Measurements from ENCODE around the gene ACSS1.
A peak's percentile ranks its signal among the peaks of the same experiment; 100 is the strongest.

The ACSS1 gene

GRCh38 chr20:25046181-25046641, 11.7 kb downstream of the ACSS1 start:
- no peak for DNase-seq

DNA sequence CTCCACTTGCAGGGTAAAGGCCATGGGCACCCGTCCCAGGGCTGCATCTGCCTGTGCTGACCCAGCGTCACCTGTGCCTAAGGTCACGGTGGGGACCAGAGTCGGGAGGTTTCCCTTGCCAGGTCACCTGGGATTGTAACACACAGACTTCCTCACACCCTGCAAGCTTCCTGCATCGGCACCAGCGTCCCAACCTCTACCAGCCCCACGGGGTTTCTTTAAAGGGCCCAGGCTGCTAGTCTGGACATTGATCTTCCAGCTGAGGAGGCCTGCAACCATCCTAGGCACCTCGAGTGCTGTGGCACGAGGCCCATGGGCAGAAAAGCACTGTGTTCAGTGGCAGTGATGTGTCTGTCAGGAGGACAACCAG, 12.6 kb downstream of the ACSS1 start:
- DNase-seq: no peak

DNA sequence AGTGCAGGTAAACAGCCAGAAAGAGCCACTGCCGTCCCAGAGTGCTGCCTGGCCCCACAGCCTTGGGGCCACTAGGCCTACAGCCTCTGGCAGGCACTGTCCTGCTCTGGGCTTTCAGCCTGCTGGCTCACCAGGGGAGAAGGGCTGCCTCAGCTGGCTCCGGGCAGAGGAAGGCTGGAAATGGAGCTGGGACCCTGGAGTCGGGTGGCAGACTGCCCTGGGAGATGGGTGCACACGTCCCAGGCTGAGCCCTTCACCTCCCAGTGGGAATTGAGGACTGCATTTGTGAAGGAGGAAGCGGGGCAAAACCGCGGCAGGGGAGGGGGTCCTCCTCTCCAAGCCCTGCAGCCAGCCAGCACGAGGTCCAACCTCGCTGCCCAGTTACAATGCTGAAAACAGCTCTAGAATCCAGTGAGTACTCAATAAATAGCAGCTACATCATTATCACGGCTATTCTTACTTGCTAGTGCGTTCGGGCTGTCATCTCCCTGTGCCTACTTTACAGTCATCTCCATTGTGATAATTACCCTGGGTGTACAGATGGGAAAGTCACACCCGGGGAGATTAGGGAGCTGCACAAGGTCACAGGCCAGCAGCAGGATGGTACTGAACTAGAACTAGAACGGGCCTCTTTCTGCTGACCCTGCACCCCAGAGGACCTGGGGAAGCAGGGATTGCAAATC, 13.1 kb downstream of the ACSS1 start:
- peak; percentile 69 for DNase-seq

DNA sequence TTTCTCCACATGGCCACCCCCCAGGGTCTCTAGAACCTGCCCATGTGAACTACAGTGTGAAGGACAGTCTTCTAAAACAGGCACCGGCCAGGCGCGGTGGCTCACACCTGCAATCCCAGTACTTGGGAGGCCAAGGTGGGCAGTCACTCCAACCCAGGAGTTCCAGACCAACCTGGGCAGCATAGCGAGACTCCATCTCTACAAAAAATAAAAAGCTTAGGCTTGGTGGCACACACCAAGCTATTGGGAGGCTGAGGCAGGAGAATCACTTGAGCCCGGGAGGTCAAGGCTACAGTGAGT, 13.7 kb downstream of the ACSS1 start:
- DNase-seq: no peak

GRCh38 chr20:25043499-25044260, 14.3 kb downstream of the ACSS1 start:
- DNase-seq: no peak

GRCh38 chr20:25042531-25043498, 15.1 kb downstream of the ACSS1 start:
- DNase-seq: peak; percentile 27

DNA sequence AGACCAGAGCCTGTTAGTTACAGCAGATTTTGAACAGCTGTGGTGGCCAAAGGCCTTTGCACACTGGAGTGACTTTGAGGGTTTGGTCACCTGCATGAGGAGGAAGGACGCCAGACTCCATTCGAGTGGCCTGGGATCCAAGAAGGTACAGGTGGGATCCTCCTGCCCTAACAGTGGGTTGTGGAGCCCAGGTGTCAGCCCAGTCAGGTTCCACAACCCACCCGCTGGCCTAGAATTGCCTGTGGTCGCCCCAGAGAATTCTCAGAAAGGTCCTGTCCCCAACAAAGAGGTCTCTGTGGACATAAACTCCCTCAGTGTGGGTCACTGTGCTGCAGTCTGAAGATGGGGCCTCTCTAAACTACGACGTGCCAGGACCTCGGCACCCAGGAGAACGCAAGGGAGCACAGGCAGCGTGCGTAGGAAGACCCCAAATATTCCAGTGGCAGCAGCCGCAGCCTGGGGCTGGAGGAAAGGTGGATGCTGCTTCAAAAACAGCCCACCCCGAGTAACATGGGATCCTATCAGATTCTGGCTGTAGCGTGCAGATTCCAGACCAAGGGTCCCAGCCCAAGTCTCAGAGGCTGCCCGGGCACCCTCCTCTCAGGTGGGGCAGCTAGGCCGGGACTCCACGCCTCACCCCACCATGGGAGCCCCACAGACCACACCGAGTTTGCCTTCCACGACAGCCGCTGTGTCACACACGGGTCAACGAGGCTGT, 16.0 kb downstream of the ACSS1 start:
- DNase-seq: no peak

DNA sequence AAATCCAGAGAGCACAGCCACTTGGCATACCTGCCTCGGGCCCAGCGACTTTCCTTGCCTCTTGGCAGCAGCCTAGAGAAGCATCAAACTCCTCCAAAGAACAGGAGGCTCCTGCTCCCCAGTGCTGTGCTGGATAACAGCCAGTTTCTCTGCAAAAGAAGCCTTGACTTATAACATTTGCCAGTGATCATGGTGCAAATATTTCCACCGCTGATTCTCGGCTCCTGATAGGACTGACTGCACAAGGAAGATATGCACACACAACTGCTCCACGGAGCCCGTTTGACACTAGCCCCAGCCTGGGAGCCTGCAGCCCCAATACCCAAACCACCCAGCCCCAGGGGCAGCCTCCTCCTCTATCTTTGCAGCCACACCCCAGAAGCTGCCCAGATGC, 17.5 kb downstream of the ACSS1 start:
- no peak for DNase-seq

GRCh38 chr20:25039697-25040437, 18.1 kb downstream of the ACSS1 start:
- DNase-seq: peak; percentile 86

GRCh38 chr20:25038591-25039015, 19.3 kb downstream of the ACSS1 start:
- no peak for DNase-seq

DNA sequence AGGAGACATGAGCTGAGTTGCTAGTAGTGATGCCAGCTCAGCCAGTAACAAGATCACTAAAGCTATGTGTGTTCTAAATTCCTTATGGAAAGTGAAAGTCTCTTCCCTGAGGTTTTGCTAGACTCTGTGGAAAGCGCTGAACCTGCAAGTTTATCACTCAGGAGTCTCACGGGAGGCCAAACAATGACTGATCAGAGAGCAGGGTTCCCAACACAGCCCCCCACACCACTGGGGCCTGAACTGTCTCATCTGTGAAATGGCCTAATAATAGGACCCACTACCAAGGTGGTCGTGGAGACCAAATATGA, 19.9 kb downstream of the ACSS1 start:
- no peak for DNase-seq

GRCh38 chr20:25037288-25038102, 20.4 kb downstream of the ACSS1 start:
- no peak for DNase-seq

DNA sequence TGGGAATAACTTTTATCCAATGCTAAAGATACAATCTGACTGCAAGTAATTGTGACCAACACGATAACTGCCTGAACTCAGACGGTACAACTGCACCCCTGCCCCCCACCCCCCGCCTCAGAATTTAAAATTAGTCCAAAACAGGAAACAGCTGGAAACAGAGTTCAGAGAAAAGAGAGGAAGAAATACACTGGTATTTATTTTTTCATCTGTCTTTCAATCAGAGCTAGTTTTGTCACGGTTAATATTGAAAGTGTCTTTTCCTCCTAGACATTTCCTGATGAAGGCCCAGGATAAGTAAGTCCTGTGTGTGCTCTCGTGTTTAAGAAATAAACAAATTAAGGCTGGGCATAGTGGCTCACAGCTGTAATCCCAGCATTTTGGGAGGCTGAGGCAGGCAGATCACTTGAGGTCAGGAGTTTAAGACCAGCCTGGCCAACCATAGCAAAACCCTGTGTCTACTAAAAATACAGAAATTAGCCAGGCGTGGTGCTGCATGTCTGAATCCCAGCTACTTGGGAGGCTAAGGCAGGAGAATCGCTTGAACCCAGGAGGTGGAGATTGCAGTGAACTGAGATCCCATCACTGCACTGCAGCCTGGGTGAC, 21.5 kb downstream of the ACSS1 start:
- peak; percentile 19 for DNase-seq

DNA sequence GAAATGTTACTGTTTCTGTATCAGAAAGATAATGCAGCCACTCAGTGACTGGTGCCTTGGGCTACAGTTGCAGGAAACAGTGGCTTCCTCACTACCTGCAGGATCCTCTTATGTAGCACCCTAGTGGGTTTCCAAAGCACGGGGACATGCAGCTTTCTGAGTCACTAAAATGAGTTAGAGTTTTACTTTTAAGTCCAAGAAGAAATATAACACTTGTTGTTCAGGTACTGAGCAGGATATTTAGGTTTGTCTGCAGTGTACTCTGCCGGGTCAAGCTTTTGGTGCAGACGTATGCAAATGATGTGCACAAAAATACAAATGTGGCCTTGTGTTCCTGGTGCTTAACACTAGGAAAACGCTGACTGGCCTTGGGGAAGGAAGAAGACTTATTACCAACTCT, 22.0 kb downstream of the ACSS1 start:
- DNase-seq: no peak

DNA sequence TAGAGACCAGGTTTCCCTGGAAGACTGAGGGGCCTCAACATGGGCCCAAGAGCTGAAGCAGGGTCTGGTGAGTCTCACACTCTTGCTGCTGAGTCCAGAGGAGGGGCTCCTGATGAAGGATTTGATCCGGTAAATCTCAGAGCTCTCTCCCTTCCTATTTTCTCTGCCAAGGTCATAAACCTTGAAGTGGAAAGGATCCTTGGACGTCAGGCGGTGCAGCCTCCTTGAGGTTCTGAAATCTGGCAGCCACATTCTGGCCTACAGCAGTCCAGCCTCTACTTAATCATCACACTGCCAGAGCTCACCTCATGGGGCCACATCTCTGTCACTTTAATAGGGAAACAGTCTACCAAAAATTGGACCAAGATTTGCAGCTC, 24.0 kb downstream of the ACSS1 start:
- no peak for DNase-seq

DNA sequence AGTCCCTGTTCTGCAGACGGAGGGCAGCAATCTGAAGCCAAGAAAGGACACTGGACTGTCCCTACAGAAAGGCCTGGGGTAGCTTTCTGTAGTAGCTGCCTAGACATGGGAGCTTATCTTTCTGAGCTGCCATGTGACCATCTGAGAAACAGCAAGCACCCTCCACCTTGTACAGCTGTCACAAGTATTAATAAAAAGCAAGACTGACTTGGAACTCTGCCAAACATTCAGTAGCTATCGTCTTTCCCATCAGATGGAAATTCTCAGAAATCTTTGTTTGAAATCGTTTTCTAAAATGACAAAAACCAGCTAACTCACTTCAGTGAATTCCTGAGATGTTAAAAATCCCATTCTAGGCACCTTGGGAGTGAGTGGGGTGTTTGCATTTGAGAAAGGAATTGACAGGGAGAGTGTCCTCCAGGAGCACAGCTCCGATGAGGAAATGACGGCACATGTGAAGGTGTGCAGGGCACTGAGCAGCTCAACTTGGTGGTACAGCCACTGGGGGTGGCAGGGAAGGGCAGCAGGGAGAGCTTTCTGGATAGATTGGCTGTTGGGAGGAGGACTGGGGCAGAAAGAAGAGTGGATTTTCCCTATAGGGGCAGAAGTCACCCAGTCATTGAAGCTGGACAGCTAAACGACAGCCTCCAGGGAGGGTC, 24.5 kb downstream of the ACSS1 start:
- DNase-seq: no peak

DNA sequence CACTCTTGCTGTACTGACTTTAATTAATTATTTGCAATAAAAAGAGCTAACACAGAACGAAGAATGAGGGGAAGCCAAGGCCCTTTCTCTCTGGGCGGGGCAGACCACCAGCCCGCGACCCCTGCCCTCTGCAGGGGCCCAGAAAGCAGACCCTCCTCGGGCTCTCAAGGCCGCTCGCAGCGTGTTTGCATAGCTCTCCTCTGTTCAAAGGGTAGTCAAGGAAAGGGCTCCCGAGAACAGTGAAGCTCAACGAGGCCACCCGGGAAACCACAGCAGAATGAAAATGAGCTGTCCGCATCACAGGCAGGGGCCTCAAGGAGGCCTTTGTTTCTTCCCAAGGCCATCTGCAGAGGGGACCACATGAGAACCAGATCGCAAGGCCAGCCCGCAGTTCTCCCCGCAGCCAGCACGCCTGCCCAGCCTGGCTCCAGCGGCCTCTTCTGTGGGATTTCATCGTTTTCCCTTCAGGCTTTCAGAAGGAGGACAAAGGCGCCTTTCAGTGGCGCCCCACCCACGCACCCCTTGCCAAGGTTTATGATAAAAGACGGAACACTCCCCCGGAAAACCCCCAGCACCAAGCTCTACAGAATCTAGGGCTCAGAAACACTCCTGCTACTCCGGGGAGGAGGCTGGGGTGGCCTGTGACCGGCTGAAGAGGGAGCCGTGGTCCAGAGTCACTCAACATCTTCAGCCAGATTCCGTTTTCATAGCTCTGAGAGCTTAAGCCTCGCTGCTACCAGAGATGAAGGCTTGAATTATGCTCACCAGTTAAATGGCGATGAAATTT, 25.3 kb downstream of the ACSS1 start:
- DNase-seq: peak; percentile 95

- DNase-seq: peak; percentile 71
These were observed 25.9 kb downstream of the ACSS1 start for GRCh38 chr20:25032065-25032477.

- DNase-seq: no peak
These were observed 26.7 kb downstream of the ACSS1 start for GRCh38 chr20:25031241-25031640.
